Measurements from ENCODE around the gene SRGAP2B. TPM values are rescaled to one million over a fixed set of nuclear protein-coding genes. Genes with fewer than 3 reads are reported as not detected.
A peak's percentile ranks its signal among the peaks of the same experiment; 100 is the strongest.
"Not testable (repeated sequence)": the region's sequence is repeated elsewhere in the genome, so short reads cannot be mapped to it uniquely, and the experiment has no call there.

Gene SRGAP2B
- total and polyA plus RNA-seq, 2 of the 8 experiments (the other 6 are each of a cell fraction or from before 2014, with no cell fraction given) = 4.9 to 39.5 TPM

GRCh38 chr1:145093517-145094149 is 1.5 kb downstream of the SRGAP2B start:
- H3K9ac ChIP-seq (replicated peaks in 1 of 4; ENCODE audit: extremely low read depth in 1 of 4, low read depth in 3 of 4, low read length in 3 of 4) = peak overlapping the region in 1 of 4 experiments; percentile 37; a peak in 1 of 7 replicates

More at GRCh38 chr1:145093517-145094149, 1.5 kb downstream of the SRGAP2B start:
- H3K23me2 ChIP-seq (ENCODE audit: low read depth, low read length); H2AFZ ChIP-seq (ENCODE audit: low read length); H3K14ac ChIP-seq (ENCODE audit: insufficient read length); H4K20me1 ChIP-seq (replicated peaks in 1 of 2; ENCODE audit: control insufficient read depth in 1 of 2, insufficient read depth in 2 of 2, low read length in 2 of 2); H3K4me1 ChIP-seq (replicated peaks in 1 of 4; ENCODE audit: control insufficient read depth in 3 of 4, insufficient read depth in 4 of 4, low read length in 3 of 4); H3K18ac ChIP-seq (ENCODE audit: extremely low read depth, low read length); H3K36me3 ChIP-seq (ENCODE audit: control insufficient read depth in 2 of 4, insufficient read depth in 4 of 4, low read length in 3 of 4); H3K27me3 ChIP-seq (replicated peaks in 1 of 4; ENCODE audit: control insufficient read depth in 3 of 4, extremely low read depth in 1 of 4, insufficient read depth in 3 of 4, low read length in 3 of 4); H4K8ac ChIP-seq (ENCODE audit: extremely low read depth, insufficient read depth, low read length); H2BK120ac ChIP-seq (replicated peaks; ENCODE audit: low read depth, low read length); H2BK20ac ChIP-seq (ENCODE audit: low read length); H3K79me1 ChIP-seq (ENCODE audit: low read depth, low read length); H2BK15ac ChIP-seq (ENCODE audit: low read length); H2BK5ac ChIP-seq (ENCODE audit: low read depth, low read length); H3K9me3 ChIP-seq (ENCODE audit: insufficient read depth in 2 of 2, low read depth in 1 of 2, low read length in 1 of 2); H2BK12ac ChIP-seq (ENCODE audit: low read depth, low read length); H3K79me2 ChIP-seq (ENCODE audit: control insufficient read depth in 1 of 2, insufficient read depth in 2 of 2, low read length in 2 of 2); H3K23ac ChIP-seq (ENCODE audit: insufficient read length); H2AK5ac ChIP-seq (ENCODE audit: low read depth, low read length); H3K4ac ChIP-seq (replicated peaks; ENCODE audit: insufficient read length, low read depth, low read length); H3K27ac ChIP-seq (ENCODE audit: low read depth, low read length); H4K5ac ChIP-seq (ENCODE audit: insufficient read length, low read depth, low read length); CTCF ChIA-PET (ENCODE audit: partially characterized antibody); H3K56ac ChIP-seq (replicated peaks; ENCODE audit: insufficient read length, low read depth, low read length); FAIRE-seq; POLR2A ChIA-PET (ENCODE audit: partially characterized antibody); H4K91ac ChIP-seq (replicated peaks; ENCODE audit: insufficient read length, low read length): not testable (repeated sequence)
- 0% methylated on average over 1 of the region's 47 CpGs; no CpG with 5 or more reads in 1 of the 2 experiments for WGBS, 2 experiments (ENCODE audit: extremely low coverage in 1 of 2, insufficient coverage in 1 of 2, insufficient read length in 1 of 2, insufficient replicate concordance in 2 of 2, low coverage in 1 of 2, low lambda C conversion rate in 2 of 2, missing lambda C conversion rate in 1 of 2)
- peak in 1 of 2 experiments; percentile 63 for DNase-seq (ENCODE audit: low read depth in 1 of 2, low spot score in 2 of 2)
- Histone ChIP-seq H3K4me3 (ENCODE audit: extremely low read depth in 1 of 4, insufficient read depth in 2 of 4, low read depth in 3 of 4, low read length in 4 of 4) (peak overlapping the region; percentile 7 to 50 (median 16); a peak in 4 of 8 replicates), H3K4me2 (ENCODE audit: insufficient read depth in 1 of 2, low read depth in 2 of 2, low read length in 2 of 2) (peak overlapping the region in 1 of 2 experiments; percentile 42; a peak in 1 of 4 replicates)
